GM12801 (cell line): Measurements from ENCODE around the gene LAMC2.

Experiments used
- CTCF ChIP-seq: IDR thresholded peaks from one replicate; pipeline ENCODE4 v1.5.1; 2011; ENCODE audit warnings: control low read depth; ENCODE audit not compliant: insufficient read length; ENCODE audit errors: extremely low read depth

LAMC2 gene

GRCh38 chr1:183272390-183272848, 86.4 kb downstream of the LAMC2 start:
- TF ChIP-seq CTCF, result no peak

- TF ChIP-seq CTCF, result no peak
Measured at GRCh38 chr1:183273300-183273699, 87.2 kb downstream of the LAMC2 start.

- no peak for TF ChIP-seq CTCF
Measured at GRCh38 chr1:183274836-183275235, 88.8 kb downstream of the LAMC2 start.

- TF ChIP-seq CTCF, result no peak
Measured at GRCh38 chr1:183275322-183275721, 89.3 kb downstream of the LAMC2 start.

GRCh38 chr1:183276386-183277080, 90.5 kb downstream of the LAMC2 start:
- no peak for TF ChIP-seq CTCF

GRCh38 chr1:183277821-183278738, 92.0 kb downstream of the LAMC2 start:
- no peak for TF ChIP-seq CTCF

GRCh38 chr1:183278739-183279591, 92.9 kb downstream of the LAMC2 start:
- no peak for TF ChIP-seq CTCF
